A673 (cell line): Measurements from ENCODE around the gene DLG4. TPM values are rescaled to one million over a fixed set of nuclear protein-coding genes. Genes with fewer than 3 reads are reported as not detected.

Experiments
- BruUV-seq: library from RNA; stranded (reverse); fragments of 400-500 nt; replicated peaks from 2 replicates; lab custom pipeline; 2021; lab: Mats Ljungman, UMichigan
- CTCF ChIA-PET: fragments of 300-600 bp; sonication (Branson Sonifier 250); formaldehyde crosslinking; loops from one replicate; lab custom pipeline; 2022; ENCODE audit warnings: antibody characterized with exemption; lab: Charles Lee
- POLR2A ChIA-PET: fragments of 300-600 bp; sonication (Branson Sonifier 250); formaldehyde crosslinking; loops from one replicate; lab custom pipeline; 2022; ENCODE audit warnings: antibody characterized with exemption; ENCODE audit not compliant: low non-redundant PET; lab: Charles Lee
- DNase-seq: peaks from one replicate; pipeline ENCODE4 v3.0.0-alpha.2; 2015; ENCODE audit warnings: low spot score
- H3K27ac ChIP-seq: fragments of 200-600 bp; sonication (generic); 2 replicates; pipeline ENCODE4 v1.5.1; 2016; ENCODE audit warnings: mixed run types, low read depth, mild to moderate bottlenecking, mixed read lengths, antibody characterized with exemption, low read length; ENCODE audit not compliant: poor library complexity, severe bottlenecking
- H3K27me3 ChIP-seq: fragments of 200-600 bp; sonication (generic); replicated peaks from 2 replicates; pipeline ENCODE4 v1.6.1; 2017; ENCODE audit warnings: mixed run types, low read depth, mild to moderate bottlenecking, mixed read lengths, antibody characterized with exemption, low read length; ENCODE audit not compliant: insufficient read depth, poor library complexity
- H3K36me3 ChIP-seq: fragments of 200-600 bp; sonication (generic); 2 replicates; pipeline ENCODE4 v1.6.1; 2016; ENCODE audit warnings: mixed run types, mild to moderate bottlenecking, mixed read lengths, antibody characterized with exemption, low read length; ENCODE audit not compliant: insufficient read depth, poor library complexity, severe bottlenecking
- H3K4me1 ChIP-seq: fragments of 200-600 bp; sonication (generic); 2 replicates; pipeline ENCODE4 v1.6.1; 2017; ENCODE audit warnings: mixed run types, mild to moderate bottlenecking, mixed read lengths, antibody characterized with exemption, low read length; ENCODE audit not compliant: insufficient read depth, poor library complexity, severe bottlenecking
- H3K4me3 ChIP-seq: fragments of 200-600 bp; sonication (generic); 2 replicates; pipeline ENCODE4 v1.5.1; 2016; ENCODE audit warnings: low read depth, mixed run types, mild to moderate bottlenecking, mixed read lengths, low read length; ENCODE audit not compliant: poor library complexity, severe bottlenecking
- H3K9me3 ChIP-seq: fragments of 200-600 bp; sonication (generic); 2 replicates; pipeline ENCODE4 v1.6.1; 2016; ENCODE audit warnings: mixed run types, low read depth, mild to moderate bottlenecking, mixed read lengths, antibody characterized with exemption, low read length; ENCODE audit not compliant: poor library complexity, severe bottlenecking
- EZH2 ChIP-seq: fragments of 200-600 bp; sonication (generic); IDR thresholded peaks from 2 replicates; pipeline ENCODE4 v1.6.1; 2017; ENCODE audit warnings: borderline replicate concordance, low read depth, mild to moderate bottlenecking, mixed read lengths, antibody characterized with exemption, low read length; ENCODE audit not compliant: poor library complexity, severe bottlenecking
- intact Hi-C: fragments of 100-400 bp; cut with micrococcal nuclease; formaldehyde crosslinking; loops from one replicate; pipeline ENCODE4 v1.10.0; 2022; ENCODE audit not compliant: unreplicated experiment
- total RNA-seq: library from RNA; stranded (reverse); gene quantifications from 2 replicates; pipeline ENCODE4 v1.2.3, GENCODE V29; 2021
- TF ChIP-seq, protein P1 (sequence below): fragments of 300-800, 200-600 bp; sonication (generic); conservative IDR thresholded peaks from 2 replicates; pipeline ENCODE4 v1.5.1; 2017; ENCODE audit warnings: low read depth, mild to moderate bottlenecking, antibody characterized with exemption, low read length, moderate library complexity, mixed read lengths

DLG4 gene
- total RNA-seq, 1 experiment from 2014 or later: 74.7 TPM

- Histone ChIP-seq H3K9me3 (no peaks in the 10 kb centered on the region), H3K36me3 (peaks cover 17% of the 10 kb centered on the region), H3K4me3 (peak overlapping the region; percentile 74), H3K27ac (peak overlapping the region; percentile 98), H3K4me1 (peaks cover 17% of the 10 kb centered on the region), H3K27me3 (no peaks in the 10 kb centered on the region)
- intact Hi-C loops: loop anchor here (5.0 kb wide), 1 partner anchor 54 kb away; the partner anchor contains the start of gene EIF5A
- TF ChIP-seq EZH2: no peak
- TF ChIP-seq, protein P1, sequence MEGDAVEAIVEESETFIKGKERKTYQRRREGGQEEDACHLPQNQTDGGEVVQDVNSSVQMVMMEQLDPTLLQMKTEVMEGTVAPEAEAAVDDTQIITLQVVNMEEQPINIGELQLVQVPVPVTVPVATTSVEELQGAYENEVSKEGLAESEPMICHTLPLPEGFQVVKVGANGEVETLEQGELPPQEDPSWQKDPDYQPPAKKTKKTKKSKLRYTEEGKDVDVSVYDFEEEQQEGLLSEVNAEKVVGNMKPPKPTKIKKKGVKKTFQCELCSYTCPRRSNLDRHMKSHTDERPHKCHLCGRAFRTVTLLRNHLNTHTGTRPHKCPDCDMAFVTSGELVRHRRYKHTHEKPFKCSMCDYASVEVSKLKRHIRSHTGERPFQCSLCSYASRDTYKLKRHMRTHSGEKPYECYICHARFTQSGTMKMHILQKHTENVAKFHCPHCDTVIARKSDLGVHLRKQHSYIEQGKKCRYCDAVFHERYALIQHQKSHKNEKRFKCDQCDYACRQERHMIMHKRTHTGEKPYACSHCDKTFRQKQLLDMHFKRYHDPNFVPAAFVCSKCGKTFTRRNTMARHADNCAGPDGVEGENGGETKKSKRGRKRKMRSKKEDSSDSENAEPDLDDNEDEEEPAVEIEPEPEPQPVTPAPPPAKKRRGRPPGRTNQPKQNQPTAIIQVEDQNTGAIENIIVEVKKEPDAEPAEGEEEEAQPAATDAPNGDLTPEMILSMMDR: no peak
- no TSS peak for BruUV-seq
- ChIA-PET POLR2A (no interaction called here), CTCF (no interaction called here)
- DNase-seq: no peak
Observed at GRCh38 chr17:7253082-7253481, 33.4 kb upstream of the DLG4 start.

DNA sequence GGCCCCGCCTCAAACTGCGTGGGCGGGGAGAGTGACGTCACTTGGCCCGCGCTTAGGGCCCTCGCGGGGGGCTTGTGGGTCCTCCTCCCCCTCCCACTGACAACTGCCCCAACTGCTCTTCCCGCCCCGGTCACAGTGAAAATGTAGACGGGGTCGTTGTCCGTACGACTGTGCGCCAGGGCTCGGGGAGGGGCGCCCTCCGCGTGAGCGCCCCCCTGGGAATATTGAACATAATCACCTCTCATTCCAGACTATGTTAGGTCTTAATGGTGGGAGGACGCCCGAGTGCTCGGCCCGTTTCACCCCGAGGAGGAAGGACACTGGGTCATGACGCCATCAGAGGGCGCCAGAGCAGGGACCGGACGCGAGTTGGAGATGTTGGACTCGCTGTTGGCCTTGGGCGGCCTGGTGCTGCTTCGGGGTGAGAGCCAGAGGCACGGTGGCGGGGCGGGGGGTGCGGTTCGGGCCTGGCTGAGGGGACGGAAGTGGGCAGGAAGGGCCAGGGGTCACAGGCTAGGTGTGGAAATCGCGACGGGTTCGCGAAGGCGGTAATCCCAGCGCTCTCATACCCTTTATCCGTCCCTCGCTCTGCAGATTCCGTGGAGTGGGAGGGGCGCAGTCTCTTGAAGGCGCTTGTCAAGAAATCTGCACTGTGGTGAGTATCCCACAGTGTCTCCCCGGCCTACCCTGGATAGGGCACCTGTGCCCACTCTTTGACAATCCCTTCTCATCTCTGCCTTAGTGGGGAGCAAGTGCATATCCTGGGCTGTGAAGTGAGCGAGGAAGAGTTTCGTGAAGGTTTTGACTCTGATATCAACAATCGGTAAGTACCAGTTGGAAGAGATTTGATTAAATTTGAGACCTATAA lies 32.8 kb upstream of the DLG4 start, which contains the start of gene ELP5:
Gene ELP5, plus strand, starts transcription at position 40 of the 868 bp plus-strand sequence. Its CDS starts 336 bp downstream, at position 376.
- Histone ChIP-seq H3K9me3 (no peaks in the 10 kb centered on the region), H3K4me3 (peak within 1 kb of the TSS; percentile 74), H3K36me3 (peaks cover 17% of the 10 kb centered on the region), H3K27ac (peak within 1 kb of the TSS; percentile 98), H3K4me1 (peaks cover 17% of the 10 kb centered on the region), H3K27me3 (no peaks in the 10 kb centered on the region)
- TF ChIP-seq, protein P1: peak; percentile 46
- no peak for TF ChIP-seq EZH2
- POLR2A ChIA-PET: no interaction called here
- CTCF ChIA-PET: no interaction called here
- intact Hi-C loops: loop anchor here (5.0 kb wide), 1 partner anchor 55 kb away; the partner anchor contains the start of gene EIF5A
- DNase-seq: peak; percentile 94
- BruUV-seq: TSS peak; percentile 76

- peak within 1 kb of the TSS; percentile 98 for H3K27ac ChIP-seq
- ChIA-PET POLR2A (interaction anchor here (0.6 kb wide), 3 partner anchors 9 to 232 kb away, joined by 3 to 5 read pairs (median 3); partner anchors contain the start of gene GABARAP), CTCF (no interaction called here)
- peaks cover 23% of the 10 kb centered on the region for H3K36me3 ChIP-seq
- intact Hi-C loops: loop anchor here (1.0 to 5.0 kb wide), 2 partner anchors 8 to 56 kb away; partner anchors contain the start of gene EIF5A
- TF ChIP-seq, protein P1: no peak
- TF ChIP-seq EZH2: no peak
- DNase-seq: peak; percentile 100
- H3K27me3 ChIP-seq: no peaks in the 10 kb centered on the region
- no peaks in the 10 kb centered on the region for H3K9me3 ChIP-seq
- H3K4me3 ChIP-seq: peak within 1 kb of the TSS; percentile 74
- BruUV-seq: no TSS peak
- H3K4me1 ChIP-seq: peaks cover 17% of the 10 kb centered on the region
Observed at GRCh38 chr17:7251661-7252175, 32.1 kb upstream of the DLG4 start, which contains the start of gene CTDNEP1. CTDNEP1 (minus strand) TSS chr17:7251734; CDS start chr17:7251296, 438 bp downstream.
